Urinary bladder (tissue), 4 donors: Measurements from ENCODE around the gene ANKRD13D. TPM values are rescaled to one million over a fixed set of nuclear protein-coding genes. Genes with fewer than 3 reads are reported as not detected.

Source experiments
- DNase-seq: peaks from one replicate; pipeline ENCODE4 v3.0.0-alpha.2; 2015; ENCODE audit errors: extremely low spot score
- H3K27ac ChIP-seq: one replicate; pipeline ENCODE4 v1.5.1; 2013; ENCODE audit warnings: low read depth, mild to moderate bottlenecking, moderate library complexity
- H3K36me3 ChIP-seq: one replicate; pipeline ENCODE4 v1.6.1; 2013; ENCODE audit warnings: mild to moderate bottlenecking, moderate library complexity; ENCODE audit not compliant: insufficient read depth
- H3K4me1 ChIP-seq: one replicate; pipeline ENCODE4 v1.6.1; 2013; ENCODE audit warnings: mild to moderate bottlenecking, moderate library complexity; ENCODE audit not compliant: insufficient read depth
- H3K4me3 ChIP-seq: one replicate; pipeline ENCODE4 v1.5.1; 2013; ENCODE audit warnings: low read depth, low read length
- WGBS: extraction: QIAGEN DNeasy Blood & Tissue Kit; methylation state at CpG from one replicate; pipeline ENCODE4 v1.1.7; 2013; 5-methylcytosine and 5-hydroxymethylcytosine counted together
- polyA plus RNA-seq: library from polyadenylated mRNA; stranded (reverse); fragments of 200-250 nt; gene quantifications from one replicate; pipeline ENCODE4 v1.2.3, GENCODE V29; 2013
- total RNA-seq: library from RNA; depleted of rRNA; stranded (reverse); fragments of >200 nt; gene quantifications from one replicate; pipeline ENCODE4 v1.2.3, GENCODE V29; 2014
- donor health status: healthy with polysubstance abuse.
- donor health status: healthy.

The ANKRD13D gene
- total and polyA plus RNA-seq, 2 donors = 25.2 to 44.0 TPM

DNA sequence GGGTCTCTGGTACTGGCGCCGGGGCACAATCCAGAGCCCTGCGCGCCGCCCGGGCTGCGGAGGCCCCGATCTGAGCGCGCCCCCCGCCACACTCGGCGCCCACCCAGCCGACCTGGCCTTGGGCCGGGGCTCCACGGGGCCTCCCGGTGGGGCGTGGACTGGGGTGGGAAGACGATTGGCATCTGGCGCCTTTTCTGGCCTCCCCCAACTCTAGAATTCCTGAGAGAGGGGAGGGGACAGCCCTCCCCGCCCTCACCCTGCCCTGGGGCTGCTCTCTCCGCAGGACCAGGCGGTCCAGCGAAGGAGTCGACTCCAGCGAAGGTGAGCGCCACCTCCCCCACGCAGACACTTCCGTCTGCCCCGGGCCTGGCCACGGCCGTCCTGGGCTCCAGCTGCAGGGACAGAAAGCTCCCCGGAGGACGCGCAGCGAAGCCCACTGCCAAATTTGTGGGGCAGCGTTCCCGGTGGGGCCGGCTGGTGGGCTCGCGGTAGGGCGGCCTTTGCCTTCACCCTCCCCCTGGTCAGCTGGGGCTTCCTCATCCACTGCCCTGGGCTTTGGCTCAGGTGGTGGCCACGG lies 14.8 kb downstream of the ANKRD13D start:
- Histone ChIP-seq H3K4me1 (no peaks in the 10 kb centered on the region), H3K4me3 (peak overlapping the region; percentile 91), H3K27ac (peak overlapping the region; percentile 91), H3K36me3 (peaks cover 5% of the 10 kb centered on the region)
- 4% methylated on average over 43 of the region's 43 CpGs for WGBS
- no peak for DNase-seq

DNA sequence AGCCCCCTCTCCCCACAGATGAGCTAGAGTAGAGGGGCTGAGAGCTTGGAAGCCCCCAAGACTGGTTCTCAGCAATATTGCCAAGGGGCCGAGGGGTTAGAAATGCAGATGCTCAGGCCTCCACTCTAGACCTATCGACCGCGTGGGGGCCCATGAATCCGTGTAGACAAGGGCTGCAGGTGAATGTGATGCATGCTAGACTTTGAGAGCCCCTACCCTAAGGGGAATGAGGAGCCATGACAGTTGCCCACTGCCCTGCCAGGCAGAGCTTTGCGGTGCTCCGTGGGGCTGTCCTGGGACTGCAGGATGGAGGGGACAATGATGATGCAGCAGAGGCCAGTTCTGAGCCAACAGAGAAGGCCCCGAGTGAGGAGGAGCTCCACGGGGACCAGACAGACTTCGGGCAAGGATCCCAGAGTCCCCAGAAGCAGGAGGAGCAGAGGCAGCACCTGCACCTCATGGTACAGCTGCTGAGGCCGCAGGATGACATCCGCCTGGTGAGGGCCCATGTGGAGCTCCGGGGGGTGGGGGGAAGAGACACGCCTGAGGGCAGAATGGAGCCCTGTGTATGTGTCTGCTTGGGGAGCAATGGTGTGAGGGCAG lies 15.5 kb downstream of the ANKRD13D start:
- Histone ChIP-seq H3K4me1 (no peaks in the 10 kb centered on the region), H3K27ac (peak overlapping the region; percentile 91), H3K4me3 (peak overlapping the region; percentile 91), H3K36me3 (peaks cover 3% of the 10 kb centered on the region)
- no peak for DNase-seq
- WGBS = 76% methylated on average over 14 of the region's 14 CpGs

DNA sequence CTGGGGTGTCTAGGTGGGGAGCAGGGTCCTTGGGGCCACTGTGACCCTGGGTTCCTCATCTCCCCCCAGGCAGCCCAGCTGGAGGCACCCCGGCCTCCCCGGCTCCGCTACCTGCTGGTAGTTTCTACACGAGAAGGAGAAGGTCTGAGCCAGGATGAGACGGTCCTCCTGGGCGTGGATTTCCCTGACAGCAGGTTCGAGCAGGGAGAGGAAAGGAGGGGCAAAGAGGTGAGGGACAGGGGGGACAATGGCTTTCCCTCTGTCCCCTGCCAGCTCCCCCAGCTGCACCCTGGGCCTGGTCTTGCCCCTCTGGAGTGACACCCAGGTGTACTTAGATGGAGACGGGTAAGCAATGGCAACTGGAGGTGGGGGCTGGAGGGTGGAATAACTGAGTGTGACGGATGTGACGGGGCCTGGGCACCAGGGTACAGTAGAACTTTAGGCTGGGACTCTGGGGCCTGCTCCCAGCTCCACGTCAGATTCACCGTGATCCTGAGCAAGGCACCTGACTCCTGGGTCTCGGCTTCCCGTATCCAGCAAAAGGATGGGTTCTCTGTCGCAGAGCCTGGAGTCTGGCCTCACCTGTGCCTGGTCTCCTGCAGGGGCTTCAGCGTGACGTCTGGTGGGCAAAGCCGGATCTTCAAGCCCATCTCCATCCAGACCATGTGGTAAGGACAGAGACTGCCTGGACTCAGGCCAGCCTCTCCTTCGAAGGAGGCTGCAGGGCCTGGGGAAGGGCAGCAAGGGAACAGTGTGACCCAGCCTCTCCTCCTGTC lies 17.9 kb downstream of the ANKRD13D start:
- Histone ChIP-seq H3K36me3 (peaks cover 1% of the 10 kb centered on the region), H3K4me3 (no peak overlapping the region), H3K27ac (no peak overlapping the region), H3K4me1 (no peaks in the 10 kb centered on the region)
- 90% methylated on average over 19 of the region's 19 CpGs for WGBS
- DNase-seq = no peak

GRCh38 chr11:67307545-67308001 lies 18.5 kb downstream of the ANKRD13D start:
- Histone ChIP-seq H3K36me3 (peaks cover 1% of the 10 kb centered on the region), H3K4me1 (no peaks in the 10 kb centered on the region), H3K4me3 (no peak overlapping the region), H3K27ac (no peak overlapping the region)
- WGBS = 83% methylated on average over 12 of the region's 12 CpGs
- no peak for DNase-seq

DNA sequence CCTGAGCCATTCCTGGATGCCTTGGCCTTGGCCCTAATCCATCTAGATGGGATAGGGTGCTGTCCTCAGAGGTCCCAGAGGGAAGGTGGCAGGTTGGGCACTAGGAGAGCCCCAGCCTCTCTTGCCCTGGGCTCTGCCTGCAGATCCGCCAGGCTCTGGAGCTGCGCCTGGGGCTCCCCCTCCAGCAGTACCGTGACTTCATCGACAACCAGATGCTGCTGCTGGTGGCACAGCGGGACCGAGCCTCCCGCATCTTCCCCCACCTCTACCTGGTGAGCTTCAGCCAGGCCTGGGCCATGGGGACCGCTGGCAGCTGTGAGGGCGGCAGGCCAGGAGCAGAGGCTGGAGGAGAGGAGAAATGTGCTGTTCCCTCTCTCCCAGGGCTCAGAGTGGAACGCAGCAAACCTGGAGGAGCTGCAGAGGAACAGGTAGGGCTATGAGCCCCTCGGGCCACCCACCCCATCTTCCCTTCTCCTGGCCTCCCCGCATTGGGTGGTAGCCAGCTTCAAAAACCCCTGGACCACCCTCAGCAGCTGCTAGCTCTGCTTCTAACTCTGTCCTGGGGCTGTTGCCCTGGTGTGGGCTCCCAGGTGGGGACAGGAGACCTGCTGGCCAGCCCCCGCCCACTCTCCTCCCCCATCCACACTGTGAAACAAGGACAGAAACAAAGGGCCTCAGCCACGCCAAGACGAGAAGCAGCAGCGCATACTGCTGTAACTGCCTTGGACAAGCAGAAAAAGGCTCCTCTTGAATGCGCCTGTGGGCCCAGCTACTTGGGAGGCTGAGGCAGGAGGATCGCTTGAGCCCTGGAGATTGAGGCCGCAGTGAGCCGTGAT lies 19.1 kb downstream of the ANKRD13D start:
- no peaks in the 10 kb centered on the region for H3K4me1 ChIP-seq
- peaks cover 1% of the 10 kb centered on the region for H3K36me3 ChIP-seq
- DNase-seq = no peak
- no peak overlapping the region for H3K27ac ChIP-seq
- H3K4me3 ChIP-seq = no peak overlapping the region
- WGBS = 94% methylated on average over 20 of the region's 20 CpGs

GRCh38 chr11:67309166-67309565 lies 20.1 kb downstream of the ANKRD13D start:
- no peaks in the 10 kb centered on the region for H3K4me1 ChIP-seq
- no peak overlapping the region for H3K27ac ChIP-seq
- DNase-seq = no peak
- no peak overlapping the region for H3K4me3 ChIP-seq
- WGBS = 95% methylated on average over 11 of the region's 11 CpGs
- peaks cover 1% of the 10 kb centered on the region for H3K36me3 ChIP-seq

DNA sequence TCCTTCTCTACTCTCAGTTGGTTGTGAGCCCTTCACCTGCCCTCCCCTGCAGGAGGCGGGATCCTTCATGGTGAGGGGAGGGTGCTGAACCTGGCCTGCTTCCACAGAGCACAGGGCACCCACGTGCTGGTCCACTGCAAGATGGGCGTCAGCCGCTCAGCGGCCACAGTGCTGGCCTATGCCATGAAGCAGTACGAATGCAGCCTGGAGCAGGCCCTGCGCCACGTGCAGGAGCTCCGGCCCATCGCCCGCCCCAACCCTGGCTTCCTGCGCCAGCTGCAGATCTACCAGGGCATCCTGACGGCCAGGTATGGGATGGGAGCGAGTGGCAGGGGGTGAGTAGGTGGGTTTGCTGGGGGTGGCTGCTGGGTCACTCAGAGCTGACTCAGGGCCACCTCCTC lies 20.6 kb downstream of the ANKRD13D start:
- Histone ChIP-seq H3K27ac (peak overlapping the region; percentile 5), H3K4me3 (no peak overlapping the region), H3K36me3 (peaks cover 1% of the 10 kb centered on the region), H3K4me1 (no peaks in the 10 kb centered on the region)
- no peak for DNase-seq
- 92% methylated on average over 14 of the region's 14 CpGs for WGBS

DNA sequence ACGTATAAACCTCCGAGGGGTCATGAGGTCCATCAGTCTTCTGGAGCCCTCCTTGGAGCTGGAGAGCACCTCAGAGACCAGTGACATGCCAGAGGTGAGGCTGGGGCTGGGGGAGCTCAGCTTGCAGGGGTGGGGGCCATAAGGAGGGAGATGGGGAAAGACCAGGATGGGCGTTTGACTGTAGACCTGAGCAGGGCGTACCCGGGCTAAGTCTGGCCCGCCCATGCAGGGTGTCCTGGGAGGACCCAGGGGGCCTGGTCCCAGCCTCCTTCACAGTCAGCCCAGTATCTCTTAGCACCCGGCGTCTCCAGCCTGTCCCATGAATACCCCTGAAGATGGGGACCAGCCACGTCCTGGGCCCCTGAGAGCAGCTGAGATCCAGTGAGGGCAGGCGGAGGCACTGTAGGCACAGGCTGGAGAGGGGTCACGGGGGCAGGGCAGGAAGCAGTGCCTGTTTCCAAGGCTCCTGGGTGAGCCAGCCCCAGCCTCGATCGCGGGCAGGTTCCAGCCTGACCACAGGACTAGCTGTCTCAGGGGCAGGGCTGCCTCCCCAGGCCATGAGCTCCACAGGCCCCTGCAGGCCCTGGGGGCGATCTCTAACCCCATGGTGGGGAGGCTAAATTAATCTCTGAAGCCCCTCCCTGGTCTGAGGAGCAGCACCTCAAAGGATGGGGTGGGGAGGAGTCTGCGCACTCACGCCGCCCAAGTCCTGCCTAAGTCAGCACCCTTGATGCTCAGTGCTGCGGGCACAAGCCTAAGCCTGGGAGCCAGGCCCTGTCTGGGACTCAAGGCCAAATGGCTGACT lies 21.3 kb downstream of the ANKRD13D start:
- WGBS = 86% methylated on average over 19 of the region's 19 CpGs
- Histone ChIP-seq H3K4me1 (no peaks in the 10 kb centered on the region), H3K4me3 (no peak overlapping the region), H3K27ac (peak overlapping the region; percentile 54), H3K36me3 (peaks cover 1% of the 10 kb centered on the region)
- no peak for DNase-seq

- peaks cover 1% of the 10 kb centered on the region for H3K36me3 ChIP-seq
- H3K4me1 ChIP-seq = no peaks in the 10 kb centered on the region
- H3K27ac ChIP-seq = peak overlapping the region; percentile 54
- H3K4me3 ChIP-seq = no peak overlapping the region
- 84% methylated on average over 18 of the region's 18 CpGs for WGBS
- DNase-seq = no peak
Measured at GRCh38 chr11:67311051-67311555, 22.0 kb downstream of the ANKRD13D start.

- no peak overlapping the region for H3K4me3 ChIP-seq
- no peak for DNase-seq
- no peaks in the 10 kb centered on the region for H3K4me1 ChIP-seq
- peak overlapping the region; percentile 54 for H3K27ac ChIP-seq
- WGBS = 78% methylated on average over 15 of the region's 15 CpGs
- H3K36me3 ChIP-seq = peaks cover 1% of the 10 kb centered on the region
Measured at GRCh38 chr11:67311556-67312082, 22.5 kb downstream of the ANKRD13D start.

- H3K4me3 ChIP-seq = no peak overlapping the region
- WGBS = 70% methylated on average over 22 of the region's 22 CpGs
- H3K4me1 ChIP-seq = no peaks in the 10 kb centered on the region
- H3K36me3 ChIP-seq = peaks cover 1% of the 10 kb centered on the region
- H3K27ac ChIP-seq = peak overlapping the region; percentile 63
- DNase-seq = peak; percentile 80
Measured at GRCh38 chr11:67312187-67313021, 23.3 kb downstream of the ANKRD13D start.
